H1 (cell line): Measurements from ENCODE around the gene CNGA1. TPM values are rescaled to one million over a fixed set of nuclear protein-coding genes. Genes with fewer than 3 reads are reported as not detected.
A peak's percentile ranks its signal among the peaks of the same experiment; 100 is the strongest.

Source experiments
- CTCF ChIA-PET: fragments of 300-600 bp; sonication (Branson Sonifier 250); formaldehyde crosslinking; loops from one replicate; lab custom pipeline; 2021; ENCODE audit not compliant: partially characterized antibody; lab: Charles Lee
- POLR2A ChIA-PET: fragments of 300-600 bp; sonication (Branson Sonifier 250); formaldehyde crosslinking; loops from one replicate; lab custom pipeline; 2021; ENCODE audit warnings: inconsistent platforms; ENCODE audit not compliant: partially characterized antibody; lab: Charles Lee
- DNase-seq, 2 experiments: peaks; one replicate each; pipeline versions ENCODE4 v3.0.0 to v3.0.0-alpha.2; 2010 to 2022; ENCODE audit warnings: low spot score in 2 of 2, low read depth in 1 of 2, mixed read lengths in 1 of 2
- FAIRE-seq: peaks from 2 replicates; lab custom pipeline; 2011; peaks lifted over from hg19 to GRCh38; lab: Jason Lieb, UNC
- H2AFZ ChIP-seq: 2 replicates; pipeline ENCODE4 v1.8.1; 2012; ENCODE audit warnings: low read length, inconsistent platforms
- H2AK5ac ChIP-seq: 2 replicates; pipeline ENCODE4 v1.6.1; 2013; ENCODE audit warnings: low read depth, low read length
- H2BK120ac ChIP-seq: replicated peaks from 2 replicates; pipeline ENCODE3; 2013; ENCODE audit warnings: low read depth, low read length, inconsistent platforms
- H2BK12ac ChIP-seq: 2 replicates; pipeline ENCODE4 v1.6.1; 2013; ENCODE audit warnings: low read depth, low read length
- H2BK15ac ChIP-seq: 2 replicates; pipeline ENCODE4 v1.6.1; 2013; ENCODE audit warnings: low read length
- H2BK20ac ChIP-seq: 2 replicates; pipeline ENCODE4 v1.6.1; 2013; ENCODE audit warnings: low read length
- H2BK5ac ChIP-seq: 2 replicates; pipeline ENCODE4 v1.6.1; 2013; ENCODE audit warnings: low read depth, low read length
- H3K14ac ChIP-seq: 2 replicates; pipeline ENCODE4 v1.6.1; 2013; ENCODE audit warnings: inconsistent platforms; ENCODE audit not compliant: insufficient read length
- H3K18ac ChIP-seq: 2 replicates; pipeline ENCODE4 v1.6.1; 2013; ENCODE audit warnings: low read length; ENCODE audit errors: extremely low read depth
- H3K23ac ChIP-seq: 2 replicates; pipeline ENCODE4 v1.6.1; 2013; ENCODE audit warnings: inconsistent platforms; ENCODE audit not compliant: insufficient read length
- H3K23me2 ChIP-seq: 2 replicates; pipeline ENCODE4 v1.6.1; 2013; ENCODE audit warnings: low read depth, low read length
- H3K27ac ChIP-seq: 2 replicates; pipeline ENCODE4 v1.6.1; 2011; ENCODE audit warnings: low read depth, low read length, inconsistent platforms
- H3K27me3 ChIP-seq, 4 experiments: replicated peaks in 1 of 4; 1 replicate in 1 of 4; 2 replicates in 3 of 4; pipeline versions ENCODE4 v1.6.1 to v1.8.1; 2011 to 2013; ENCODE audit warnings: low read length in 3 of 4, mild to moderate bottlenecking in 3 of 4, inconsistent platforms in 2 of 4, mixed read lengths in 2 of 4, moderate library complexity in 1 of 4; ENCODE audit not compliant: control insufficient read depth in 3 of 4, insufficient read depth in 3 of 4; ENCODE audit errors: extremely low read depth in 1 of 4
- H3K36me3 ChIP-seq, 4 experiments: 2 replicates each; pipeline versions ENCODE4 v1.6.1 to v1.8.1; 2011 to 2013; ENCODE audit warnings: mild to moderate bottlenecking in 4 of 4, low read length in 3 of 4, moderate library complexity in 2 of 4, control low read depth in 1 of 4, inconsistent platforms in 1 of 4; ENCODE audit not compliant: insufficient read depth in 4 of 4, control insufficient read depth in 2 of 4
- H3K4ac ChIP-seq: replicated peaks from 2 replicates; pipeline ENCODE3; 2013; ENCODE audit warnings: low read length, low read depth, mixed read lengths, inconsistent platforms; ENCODE audit not compliant: insufficient read length
- H3K4me1 ChIP-seq, 4 experiments: replicated peaks in 1 of 4; 1 replicate in 1 of 4; 2 replicates in 3 of 4; pipeline versions ENCODE4 v1.6.1 to v1.8.1; 2011 to 2013; ENCODE audit warnings: low read length in 3 of 4, inconsistent platforms in 2 of 4, mixed read lengths in 1 of 4; ENCODE audit not compliant: insufficient read depth in 4 of 4, control insufficient read depth in 3 of 4
- H3K4me2 ChIP-seq, 2 experiments: 2 replicates each; pipeline versions ENCODE4 v1.6.1 to v1.8.1; 2011 to 2013; ENCODE audit warnings: low read depth in 2 of 2, low read length in 2 of 2, control low read depth in 1 of 2, inconsistent platforms in 1 of 2, mild to moderate bottlenecking in 1 of 2; ENCODE audit not compliant: insufficient read depth in 1 of 2
- H3K4me3 ChIP-seq, 4 experiments: fragments of 200-600, 300-600 bp in 1 of 4; sonication (generic), shearing (Covaris generic), sonication (Bioruptor Twin) in 1 of 4; 2 replicates each; pipeline versions ENCODE4 v1.5.1 to v1.8.1; 2011 to 2016; ENCODE audit warnings: low read length in 4 of 4, low read depth in 3 of 4, control low read depth in 2 of 4, inconsistent platforms in 2 of 4, mild to moderate bottlenecking in 2 of 4, mixed read lengths in 1 of 4, moderate library complexity in 1 of 4; ENCODE audit not compliant: insufficient read depth in 2 of 4; ENCODE audit errors: extremely low read depth in 1 of 4
- H3K56ac ChIP-seq: replicated peaks from 2 replicates; pipeline ENCODE3; 2013; ENCODE audit warnings: low read depth, mild to moderate bottlenecking, mixed read lengths, low read length, inconsistent platforms; ENCODE audit not compliant: insufficient read length
- H3K79me1 ChIP-seq: 2 replicates; pipeline ENCODE4 v1.6.1; 2013; ENCODE audit warnings: low read depth, low read length, control low read depth
- H3K79me2 ChIP-seq, 2 experiments: 2 replicates each; pipeline versions ENCODE4 v1.6.1 to v1.8.1; 2012 to 2013; ENCODE audit warnings: low read length in 2 of 2, mild to moderate bottlenecking in 2 of 2, inconsistent platforms in 1 of 2; ENCODE audit not compliant: insufficient read depth in 2 of 2, control insufficient read depth in 1 of 2
- H3K9ac ChIP-seq, 4 experiments: replicated peaks in 1 of 4; 1 replicate in 1 of 4; 2 replicates in 3 of 4; pipeline versions ENCODE4 v1.6.1 to v1.8.1; 2011 to 2013; ENCODE audit warnings: low read depth in 3 of 4, low read length in 3 of 4, control low read depth in 2 of 4, mild to moderate bottlenecking in 2 of 4, moderate library complexity in 2 of 4, inconsistent platforms in 1 of 4; ENCODE audit errors: extremely low read depth in 1 of 4
- H3K9me3 ChIP-seq, 2 experiments: 2 replicates each; pipeline versions ENCODE4 v1.6.1 to v1.8.1; 2012 to 2013; ENCODE audit warnings: mild to moderate bottlenecking in 2 of 2, moderate library complexity in 2 of 2, control low read depth in 1 of 2, inconsistent platforms in 1 of 2, low read depth in 1 of 2, low read length in 1 of 2, mixed read lengths in 1 of 2; ENCODE audit not compliant: insufficient read depth in 2 of 2
- H4K20me1 ChIP-seq, 2 experiments: replicated peaks in 1 of 2; 2 replicates each; pipeline versions ENCODE3 to v1.8.1; 2011 to 2013; ENCODE audit warnings: inconsistent platforms in 2 of 2, low read length in 2 of 2, mild to moderate bottlenecking in 1 of 2; ENCODE audit not compliant: insufficient read depth in 2 of 2, control insufficient read depth in 1 of 2
- H4K5ac ChIP-seq: 2 replicates; pipeline ENCODE4 v1.6.1; 2013; ENCODE audit warnings: low read length, low read depth, mixed read lengths, inconsistent platforms; ENCODE audit not compliant: insufficient read length
- H4K8ac ChIP-seq: 2 replicates; pipeline ENCODE4 v1.8.0; 2013; ENCODE audit warnings: mild to moderate bottlenecking, moderate library complexity, low read length, inconsistent platforms; ENCODE audit not compliant: insufficient read depth; ENCODE audit errors: extremely low read depth
- H4K91ac ChIP-seq: replicated peaks from 2 replicates; pipeline ENCODE3; 2013; ENCODE audit warnings: low read length, mixed read lengths, inconsistent platforms; ENCODE audit not compliant: insufficient read length
- ATF2 ChIP-seq: IDR thresholded peaks from 2 replicates; pipeline ENCODE4 v1.6.1; 2012; ENCODE audit warnings: low read length, inconsistent platforms
- CTBP2 ChIP-seq: IDR thresholded peaks from 2 replicates; pipeline ENCODE4 v1.7.0; 2011; ENCODE audit warnings: borderline replicate concordance, mild to moderate bottlenecking, moderate library complexity, mixed read lengths, low read length; ENCODE audit not compliant: insufficient read depth, insufficient read length
- GTF2F1 ChIP-seq: IDR thresholded peaks from 2 replicates; pipeline ENCODE4 v1.6.1; 2012; ENCODE audit warnings: low read depth, low read length, improper control_type of control experiment, borderline replicate concordance
- SIRT6 ChIP-seq: IDR thresholded peaks from one replicate; pipeline ENCODE4 v1.7.1; 2012; ENCODE audit warnings: low read length, inconsistent platforms
- SP1 ChIP-seq: IDR thresholded peaks from 2 replicates; pipeline ENCODE4 v1.6.1; 2011; ENCODE audit warnings: low read depth, low read length
- TBP ChIP-seq: IDR thresholded peaks from 2 replicates; pipeline ENCODE4 v1.6.1; 2011; ENCODE audit warnings: low read depth, low read length, improper control_type of control experiment
- TEAD4 ChIP-seq: IDR thresholded peaks from 2 replicates; pipeline ENCODE4 v1.6.1; 2012; ENCODE audit warnings: low read depth, low read length, inconsistent platforms, mixed read lengths
- WGBS, 2 experiments: shearing (Covaris generic) in 1 of 2; methylation state at CpG; one replicate each; pipeline versions ENCODE4 v1.1.6 to v1.1.7; 2013 to 2015; ENCODE audit warnings: low lambda C conversion rate in 2 of 2, mixed read lengths in 2 of 2, inconsistent platforms in 1 of 2, low coverage in 1 of 2, missing lambda C conversion rate in 1 of 2; ENCODE audit not compliant: insufficient replicate concordance in 2 of 2, insufficient coverage in 1 of 2, insufficient read length in 1 of 2; ENCODE audit errors: extremely low coverage in 1 of 2, missing lambda C conversion rate in 1 of 2; 5-methylcytosine and 5-hydroxymethylcytosine counted together
- polyA plus RNA-seq, 7 experiments: library from polyadenylated mRNA; depleted of rRNA in 3 of 7; stranded (reverse) in 5 of 7; unstranded in 2 of 7; fragments of >200 nt in 5 of 7; fragments of 200-250 nt in 2 of 7; gene quantifications; 1 replicate in 5 of 7; 2 replicates in 1 of 7; 4 replicates in 1 of 7; pipeline versions ENCODE4 v1.2.1 to v1.2.3, GENCODE V29; 2011 to 2013; ENCODE audit warnings: missing spikeins in 2 of 7, mixed read lengths in 2 of 7
- total RNA-seq: library from RNA; stranded (reverse); fragmentation: NEBNext Ultra II Directional; extraction: Animal tissue kit (Norgen Biotek cat#: 25700); gene quantifications from 2 replicates; pipeline ENCODE4 v1.2.1, GENCODE V29; 2021

The CNGA1 gene
- total and polyA plus RNA-seq, 2 of the 8 experiments (the other 6 are each of a cell fraction or from before 2014, with no cell fraction given): 0.17 to 0.54 TPM

GRCh38 chr4:47915378-47915777 is 101.1 kb downstream of the CNGA1 start:
- H4K5ac ChIP-seq: no peak overlapping the region
- H2BK5ac ChIP-seq: no peak overlapping the region
- H4K91ac ChIP-seq: no peak overlapping the region
- ChIA-PET CTCF (interaction anchor here (2.1 kb wide), 1 partner anchor 10 kb away, joined by 12 read pairs; no protein-coding TSS in a partner anchor), POLR2A (interaction anchor here (2.4 kb wide), 1 partner anchor 10 kb away, joined by 12 read pairs; no protein-coding TSS in a partner anchor)
- H3K27me3 ChIP-seq: no peaks in the 10 kb centered on the region
- peaks cover 0 to 11% (median 1%) of the 10 kb centered on the region in 4 experiments; a peak in 3 of 8 replicates for H3K36me3 ChIP-seq
- no peak overlapping the region for H3K18ac ChIP-seq
- no peak overlapping the region for H2AK5ac ChIP-seq
- H4K8ac ChIP-seq: no peak overlapping the region
- H3K79me1 ChIP-seq: no peaks in the 10 kb centered on the region
- H3K9me3 ChIP-seq: no peaks in the 10 kb centered on the region
- H3K79me2 ChIP-seq: peaks cover 0 to 32% of the 10 kb centered on the region in 2 experiments; a peak in 3 of 4 replicates
- no peak overlapping the region for H3K4ac ChIP-seq
- DNase-seq (no peak), FAIRE-seq (no peak)
- H3K14ac ChIP-seq: no peak overlapping the region
- H3K27ac ChIP-seq: no peak overlapping the region
- H3K4me2 ChIP-seq: peak overlapping the region; percentile 91 to 94; a peak in 2 of 4 replicates
- no peak overlapping the region for H3K9ac ChIP-seq
- H2BK15ac ChIP-seq: no peak overlapping the region
- no peak overlapping the region for H3K56ac ChIP-seq
- no peak overlapping the region for H2BK120ac ChIP-seq
- H2BK20ac ChIP-seq: no peak overlapping the region
- H2AFZ ChIP-seq: no peak overlapping the region
- peak overlapping the region in 2 of 4 experiments; percentile 88 to 96; a peak in 3 of 8 replicates for H3K4me3 ChIP-seq
- H4K20me1 ChIP-seq: no peaks in the 10 kb centered on the region
- peaks cover 0 to 2% (median 0%) of the 10 kb centered on the region in 4 experiments; a peak in 1 of 7 replicates for H3K4me1 ChIP-seq
- WGBS, 2 experiments: 51% methylated on average over 3 of the region's 3 CpGs; no CpG with 5 or more reads in 1 of the 2 experiments
- no peak overlapping the region for H3K23ac ChIP-seq
- peaks cover 5% of the 10 kb centered on the region; the same call in 1 of the 2 replicates for H3K23me2 ChIP-seq
- H2BK12ac ChIP-seq: no peak overlapping the region
- TF ChIP-seq TEAD4: no peak
- no peak for TF ChIP-seq CTBP2
- TF ChIP-seq SP1: no peak
- no peak for TF ChIP-seq GTF2F1
- TF ChIP-seq SIRT6: no peak
- TF ChIP-seq ATF2: no peak
- TF ChIP-seq TBP: no peak
